HEK293T (cell line): ENCODE measurements around the gene TMEM121.
"Not testable (repeated sequence)": the region's sequence is repeated elsewhere in the genome, so short reads cannot be mapped to it uniquely, and the experiment has no call there.

Experiments used
- CTCF ChIA-PET: fragments of 350-600 bp; formaldehyde crosslinking; extraction: SDS; loops from one replicate; lab custom pipeline; 2021; ENCODE audit warnings: antibody characterized with exemption, inconsistent platforms; lab: Yijun Ruan, JAX
- POLR2A ChIA-PET: fragments of 350-600 bp; formaldehyde crosslinking; extraction: SDS; loops from one replicate; lab custom pipeline; 2020; ENCODE audit warnings: antibody characterized with exemption, inconsistent platforms; lab: Yijun Ruan, JAX
- DNase-seq: peaks from one replicate; pipeline ENCODE4 v3.0.0; 2012; ENCODE audit warnings: mixed read lengths; ENCODE audit errors: extremely low spot score
- ARNT ChIP-seq: fragments of 450-650 bp; IDR thresholded peaks from 2 replicates; pipeline ENCODE4 v1.6.1; 2017; ENCODE audit warnings: mild to moderate bottlenecking
- BHLHE40 ChIP-seq: fragments of 450-650 bp; IDR thresholded peaks from 2 replicates; pipeline ENCODE4 v1.6.1; 2016; ENCODE audit warnings: mild to moderate bottlenecking, moderate library complexity, borderline replicate concordance
- CTBP1 ChIP-seq: fragments of 450-650 bp; IDR thresholded peaks from 2 replicates; pipeline ENCODE4 v1.6.1; 2016; ENCODE audit warnings: borderline replicate concordance
- ELF4 ChIP-seq: fragments of 450-650 bp; IDR thresholded peaks from 2 replicates; pipeline ENCODE4 v1.6.1; 2017; ENCODE audit warnings: antibody characterized with exemption
- FOXA1 ChIP-seq: fragments of 450-650 bp; IDR thresholded peaks from 2 replicates; pipeline ENCODE4 v1.6.1; 2016; ENCODE audit warnings: mild to moderate bottlenecking
- FOXK2 ChIP-seq: fragments of 450-650 bp; IDR thresholded peaks from 2 replicates; pipeline ENCODE4 v1.6.1; 2016; ENCODE audit warnings: mild to moderate bottlenecking
- FOXM1 ChIP-seq: fragments of 450-650 bp; IDR thresholded peaks from 2 replicates; pipeline ENCODE4 v1.6.1; 2017; ENCODE audit warnings: mild to moderate bottlenecking, borderline replicate concordance
- HDGF ChIP-seq: fragments of 450-650 bp; IDR thresholded peaks from 2 replicates; pipeline ENCODE4 v1.6.1; 2017; ENCODE audit warnings: antibody characterized with exemption, borderline replicate concordance
- L3MBTL2 ChIP-seq: fragments of 450-650 bp; conservative IDR thresholded peaks from 2 replicates; pipeline ENCODE4 v1.6.1; 2016; ENCODE audit warnings: mild to moderate bottlenecking
- LEF1 ChIP-seq: fragments of 450-650 bp; IDR thresholded peaks from 2 replicates; pipeline ENCODE4 v1.6.1; 2017; ENCODE audit warnings: mild to moderate bottlenecking, borderline replicate concordance
- NFRKB ChIP-seq: fragments of 450-650 bp; IDR thresholded peaks from 2 replicates; pipeline ENCODE4 v1.6.1; 2016; ENCODE audit warnings: mild to moderate bottlenecking, moderate library complexity
- PKNOX1 ChIP-seq: fragments of 450-650 bp; IDR thresholded peaks from 2 replicates; pipeline ENCODE4 v1.6.1; 2016
- SP1 ChIP-seq: fragments of 450-650 bp; IDR thresholded peaks from 2 replicates; pipeline ENCODE4 v1.6.1; 2017
- SUZ12 ChIP-seq: fragments of 450-650 bp; IDR thresholded peaks from 2 replicates; pipeline ENCODE4 v1.6.1; 2016; ENCODE audit warnings: mild to moderate bottlenecking
- TARDBP ChIP-seq: fragments of 450-650 bp; IDR thresholded peaks from 2 replicates; pipeline ENCODE4 v1.6.1; 2016
- ZNF384 ChIP-seq: fragments of 450-650 bp; IDR thresholded peaks from 2 replicates; pipeline ENCODE4 v1.6.1; 2016

The TMEM121 gene

GRCh38 chr14:105562713-105563346 lies 36.4 kb downstream of the TMEM121 start:
- no peak for TF ChIP-seq LEF1
- TF ChIP-seq HDGF: no peak
- ChIA-PET CTCF (no interaction called here), POLR2A (no interaction called here)
- DNase-seq: no peak

GRCh38 chr14:105563347-105563737 lies 37.0 kb downstream of the TMEM121 start:
- TF ChIP-seq SP1: no peak
- no peak for DNase-seq
- CTCF ChIA-PET: no interaction called here
- POLR2A ChIA-PET: no interaction called here

GRCh38 chr14:105564536-105564935 lies 38.2 kb downstream of the TMEM121 start:
- POLR2A ChIA-PET, CTCF ChIA-PET, DNase-seq: not testable (repeated sequence)

GRCh38 chr14:105565185-105565919 lies 39.0 kb downstream of the TMEM121 start:
- DNase-seq, POLR2A ChIA-PET, CTCF ChIA-PET: not testable (repeated sequence)

GRCh38 chr14:105566248-105567163 lies 40.1 kb downstream of the TMEM121 start:
- POLR2A ChIA-PET, DNase-seq, CTCF ChIA-PET: not testable (repeated sequence)

GRCh38 chr14:105567164-105568103 lies 41.1 kb downstream of the TMEM121 start:
- POLR2A ChIA-PET: not testable (repeated sequence)

GRCh38 chr14:105568140-105568843 lies 41.9 kb downstream of the TMEM121 start:
- POLR2A ChIA-PET, CTCF ChIA-PET, DNase-seq: not testable (repeated sequence)

More at GRCh38 chr14:105567164-105568103, 41.1 kb downstream of the TMEM121 start:
- CTCF ChIA-PET, DNase-seq: not testable (repeated sequence)

GRCh38 chr14:105568859-105569766 lies 42.7 kb downstream of the TMEM121 start:
- TF ChIP-seq PKNOX1: no peak
- TF ChIP-seq HDGF: no peak
- TF ChIP-seq L3MBTL2: no peak
- no peak; the same call in 1 of the 2 replicates for TF ChIP-seq SP1
- TF ChIP-seq BHLHE40: no peak
- TF ChIP-seq SUZ12: no peak
- TF ChIP-seq NFRKB: no peak
- TF ChIP-seq ELF4: no peak
- TF ChIP-seq ZNF384: no peak
- no peak for TF ChIP-seq FOXK2
- no peak for TF ChIP-seq FOXM1
- no peak for TF ChIP-seq TARDBP
- TF ChIP-seq CTBP1: no peak
- no peak for TF ChIP-seq ARNT
- TF ChIP-seq FOXA1: no peak
- no peak for TF ChIP-seq LEF1
- ChIA-PET POLR2A (no interaction called here), CTCF (no interaction called here)
- DNase-seq: no peak
